ENCODE data around the gene KSR1.

DNA sequence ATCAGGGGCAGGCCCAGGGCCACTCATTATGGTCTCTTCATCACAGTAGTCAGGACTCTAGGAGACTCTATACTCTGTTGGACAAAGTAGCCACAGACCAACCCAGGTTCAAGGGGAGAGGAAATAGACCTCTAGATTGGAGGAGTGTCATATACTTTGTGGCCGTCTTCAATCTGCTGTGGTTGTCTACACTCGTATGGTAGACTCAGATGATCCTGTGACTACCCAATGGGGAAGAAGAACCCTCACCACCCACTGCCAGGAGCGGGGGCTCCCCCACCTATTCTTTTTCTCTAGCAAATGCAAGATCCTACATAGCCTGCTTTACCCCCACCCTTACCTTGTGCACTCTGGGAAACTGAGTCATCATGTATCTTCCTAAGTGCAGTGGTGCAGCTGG lies 80.5 kb downstream of the KSR1 start:
- no peak for TF ChIP-seq EP300 (IDR thresholded peaks at IDR 0.05; ENCODE audit: borderline replicate concordance in 1 of 2, low read depth in 1 of 2, low read length in 1 of 2)
- TF ChIP-seq, protein P1, sequence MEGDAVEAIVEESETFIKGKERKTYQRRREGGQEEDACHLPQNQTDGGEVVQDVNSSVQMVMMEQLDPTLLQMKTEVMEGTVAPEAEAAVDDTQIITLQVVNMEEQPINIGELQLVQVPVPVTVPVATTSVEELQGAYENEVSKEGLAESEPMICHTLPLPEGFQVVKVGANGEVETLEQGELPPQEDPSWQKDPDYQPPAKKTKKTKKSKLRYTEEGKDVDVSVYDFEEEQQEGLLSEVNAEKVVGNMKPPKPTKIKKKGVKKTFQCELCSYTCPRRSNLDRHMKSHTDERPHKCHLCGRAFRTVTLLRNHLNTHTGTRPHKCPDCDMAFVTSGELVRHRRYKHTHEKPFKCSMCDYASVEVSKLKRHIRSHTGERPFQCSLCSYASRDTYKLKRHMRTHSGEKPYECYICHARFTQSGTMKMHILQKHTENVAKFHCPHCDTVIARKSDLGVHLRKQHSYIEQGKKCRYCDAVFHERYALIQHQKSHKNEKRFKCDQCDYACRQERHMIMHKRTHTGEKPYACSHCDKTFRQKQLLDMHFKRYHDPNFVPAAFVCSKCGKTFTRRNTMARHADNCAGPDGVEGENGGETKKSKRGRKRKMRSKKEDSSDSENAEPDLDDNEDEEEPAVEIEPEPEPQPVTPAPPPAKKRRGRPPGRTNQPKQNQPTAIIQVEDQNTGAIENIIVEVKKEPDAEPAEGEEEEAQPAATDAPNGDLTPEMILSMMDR (IDR thresholded peaks at IDR 0.05) = no peak
- TF ChIP-seq RAD21 (IDR thresholded peaks at IDR 0.05; ENCODE audit: low read length) = no peak
- TF ChIP-seq REST (IDR thresholded peaks at IDR 0.05; ENCODE audit: low read depth, low read length) = no peak
- TF ChIP-seq GABPA (IDR thresholded peaks at IDR 0.05; ENCODE audit: low read depth) = no peak
- TF ChIP-seq RFX5 (IDR thresholded peaks at IDR 0.05; ENCODE audit: low read length) = no peak
- TF ChIP-seq CHD2 (IDR thresholded peaks at IDR 0.05; ENCODE audit: low read length, partially characterized antibody) = no peak
- TF ChIP-seq, protein P2, sequence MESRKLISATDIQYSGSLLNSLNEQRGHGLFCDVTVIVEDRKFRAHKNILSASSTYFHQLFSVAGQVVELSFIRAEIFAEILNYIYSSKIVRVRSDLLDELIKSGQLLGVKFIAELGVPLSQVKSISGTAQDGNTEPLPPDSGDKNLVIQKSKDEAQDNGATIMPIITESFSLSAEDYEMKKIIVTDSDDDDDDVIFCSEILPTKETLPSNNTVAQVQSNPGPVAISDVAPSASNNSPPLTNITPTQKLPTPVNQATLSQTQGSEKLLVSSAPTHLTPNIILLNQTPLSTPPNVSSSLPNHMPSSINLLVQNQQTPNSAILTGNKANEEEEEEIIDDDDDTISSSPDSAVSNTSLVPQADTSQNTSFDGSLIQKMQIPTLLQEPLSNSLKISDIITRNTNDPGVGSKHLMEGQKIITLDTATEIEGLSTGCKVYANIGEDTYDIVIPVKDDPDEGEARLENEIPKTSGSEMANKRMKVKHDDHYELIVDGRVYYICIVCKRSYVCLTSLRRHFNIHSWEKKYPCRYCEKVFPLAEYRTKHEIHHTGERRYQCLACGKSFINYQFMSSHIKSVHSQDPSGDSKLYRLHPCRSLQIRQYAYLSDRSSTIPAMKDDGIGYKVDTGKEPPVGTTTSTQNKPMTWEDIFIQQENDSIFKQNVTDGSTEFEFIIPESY (IDR thresholded peaks at IDR 0.05; ENCODE audit: borderline replicate concordance, low read depth) = no peak
- no peak for TF ChIP-seq POLR2AphosphoS5 (IDR thresholded peaks at IDR 0.05; ENCODE audit: low read depth, low read length)
- TF ChIP-seq, protein P3, sequence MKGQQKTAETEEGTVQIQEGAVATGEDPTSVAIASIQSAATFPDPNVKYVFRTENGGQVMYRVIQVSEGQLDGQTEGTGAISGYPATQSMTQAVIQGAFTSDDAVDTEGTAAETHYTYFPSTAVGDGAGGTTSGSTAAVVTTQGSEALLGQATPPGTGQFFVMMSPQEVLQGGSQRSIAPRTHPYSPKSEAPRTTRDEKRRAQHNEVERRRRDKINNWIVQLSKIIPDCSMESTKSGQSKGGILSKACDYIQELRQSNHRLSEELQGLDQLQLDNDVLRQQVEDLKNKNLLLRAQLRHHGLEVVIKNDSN (IDR thresholded peaks at IDR 0.05; ENCODE audit: borderline replicate concordance, low read depth) = no peak
- TF ChIP-seq, protein P4, sequence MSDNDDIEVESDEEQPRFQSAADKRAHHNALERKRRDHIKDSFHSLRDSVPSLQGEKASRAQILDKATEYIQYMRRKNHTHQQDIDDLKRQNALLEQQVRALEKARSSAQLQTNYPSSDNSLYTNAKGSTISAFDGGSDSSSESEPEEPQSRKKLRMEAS (IDR thresholded peaks at IDR 0.05; ENCODE audit: low read depth) = no peak
- TF ChIP-seq GATA2 (CRISPR knock-in tag; IDR thresholded peaks at IDR 0.05) = no peak
